Measurements from ENCODE around the gene ZMIZ1. TPM values are rescaled to one million over a fixed set of nuclear protein-coding genes. Genes with fewer than 3 reads are reported as not detected.

ZMIZ1 gene
- total and polyA plus RNA-seq, 4 donors: 18.3 to 80.2 (median 42.6) TPM

DNA sequence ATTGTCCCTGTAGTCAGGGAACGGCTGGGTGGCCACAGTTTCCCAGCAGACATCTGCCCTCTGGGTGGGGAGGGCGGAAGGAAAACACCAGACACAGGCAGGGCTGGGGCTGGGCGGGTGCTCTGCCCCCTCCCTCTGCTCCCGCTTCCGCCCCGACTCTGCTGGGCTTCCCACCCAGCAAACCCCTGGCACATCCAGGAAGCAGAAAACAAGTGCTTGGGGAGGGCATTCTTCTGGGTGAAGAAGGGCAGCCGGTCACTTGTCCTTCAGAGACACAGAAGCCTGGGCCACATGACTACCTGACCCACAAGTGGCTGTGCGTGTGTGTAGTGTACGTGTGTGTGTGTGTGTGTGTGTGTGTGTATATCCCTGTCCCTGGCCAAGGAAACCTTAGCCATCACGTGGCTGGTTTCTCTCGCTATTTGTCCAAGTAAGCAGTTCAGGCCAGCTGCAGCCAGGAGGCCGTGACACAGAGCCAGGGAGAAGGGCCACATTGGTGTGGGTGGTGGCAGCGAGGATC lies 77.9 kb downstream of the ZMIZ1 start:
- DNase-seq (peak in 2 of 3 donors; percentile 45 to 76), ATAC-seq (ENCODE audit: insufficient read depth, low FRiP score) (peak; percentile 13)
- peaks cover 29 to 69% (median 65%) of the 10 kb centered on the region in 5 donors for H3K4me1 ChIP-seq (ENCODE audit: control insufficient read depth in 5 of 5, insufficient read depth in 5 of 5, low read length in 5 of 5)
- no peak overlapping the region for H3K4me3 ChIP-seq
- peaks cover 0 to 7% (median 4%) of the 10 kb centered on the region in 4 donors for H3K36me3 ChIP-seq (ENCODE audit: control insufficient read depth in 4 of 4, insufficient read depth in 4 of 4, low read length in 4 of 4)
- TF ChIP-seq, protein P1, sequence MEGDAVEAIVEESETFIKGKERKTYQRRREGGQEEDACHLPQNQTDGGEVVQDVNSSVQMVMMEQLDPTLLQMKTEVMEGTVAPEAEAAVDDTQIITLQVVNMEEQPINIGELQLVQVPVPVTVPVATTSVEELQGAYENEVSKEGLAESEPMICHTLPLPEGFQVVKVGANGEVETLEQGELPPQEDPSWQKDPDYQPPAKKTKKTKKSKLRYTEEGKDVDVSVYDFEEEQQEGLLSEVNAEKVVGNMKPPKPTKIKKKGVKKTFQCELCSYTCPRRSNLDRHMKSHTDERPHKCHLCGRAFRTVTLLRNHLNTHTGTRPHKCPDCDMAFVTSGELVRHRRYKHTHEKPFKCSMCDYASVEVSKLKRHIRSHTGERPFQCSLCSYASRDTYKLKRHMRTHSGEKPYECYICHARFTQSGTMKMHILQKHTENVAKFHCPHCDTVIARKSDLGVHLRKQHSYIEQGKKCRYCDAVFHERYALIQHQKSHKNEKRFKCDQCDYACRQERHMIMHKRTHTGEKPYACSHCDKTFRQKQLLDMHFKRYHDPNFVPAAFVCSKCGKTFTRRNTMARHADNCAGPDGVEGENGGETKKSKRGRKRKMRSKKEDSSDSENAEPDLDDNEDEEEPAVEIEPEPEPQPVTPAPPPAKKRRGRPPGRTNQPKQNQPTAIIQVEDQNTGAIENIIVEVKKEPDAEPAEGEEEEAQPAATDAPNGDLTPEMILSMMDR (IDR thresholded peaks at IDR 0.05; ENCODE audit: control extremely low read depth, extremely low read depth): no peak
- H3K9me3 ChIP-seq (ENCODE audit: control insufficient read depth in 4 of 4, insufficient read depth in 3 of 4, low read length in 3 of 4): no peaks in the 10 kb centered on the region
- peak overlapping the region; percentile 90 to 95 for H3K27ac ChIP-seq (ENCODE audit: low read depth in 1 of 2, low read length in 1 of 2)
- H3K27me3 ChIP-seq (ENCODE audit: control insufficient read depth in 3 of 3, insufficient read depth in 3 of 3, low read length in 2 of 3): no peaks in the 10 kb centered on the region
- no peak overlapping the region for H3K9ac ChIP-seq (ENCODE audit: insufficient read depth in 1 of 2, low read length in 2 of 2)
- 11% methylated on average over 13 of the region's 13 CpGs for WGBS, 2 donors

- Histone ChIP-seq H3K9ac (ENCODE audit: insufficient read depth in 1 of 2, low read length in 2 of 2) (no peak overlapping the region), H3K27ac (ENCODE audit: low read depth in 1 of 2, low read length in 1 of 2) (peak overlapping the region; percentile 90 to 95), H3K36me3 (ENCODE audit: control insufficient read depth in 4 of 4, insufficient read depth in 4 of 4, low read length in 4 of 4) (peaks cover 0 to 7% (median 4%) of the 10 kb centered on the region in 4 donors), H3K4me1 (ENCODE audit: control insufficient read depth in 5 of 5, insufficient read depth in 5 of 5, low read length in 5 of 5) (peaks cover 27 to 68% (median 59%) of the 10 kb centered on the region in 5 donors), H3K4me3 (no peak overlapping the region), H3K27me3 (ENCODE audit: control insufficient read depth in 3 of 3, insufficient read depth in 3 of 3, low read length in 2 of 3) (no peaks in the 10 kb centered on the region), H3K9me3 (ENCODE audit: control insufficient read depth in 4 of 4, insufficient read depth in 3 of 4, low read length in 3 of 4) (no peaks in the 10 kb centered on the region)
- 84 to 90% methylated on average over 5 of the region's 5 CpGs for WGBS, 2 donors
- ATAC-seq (ENCODE audit: insufficient read depth, low FRiP score): no peak
- TF ChIP-seq, protein P1 (IDR thresholded peaks at IDR 0.05; ENCODE audit: control extremely low read depth, extremely low read depth): no peak
- no peak for DNase-seq
Observed at GRCh38 chr10:79147306-79147705, 78.5 kb downstream of the ZMIZ1 start.

- WGBS, 2 donors: 44 to 45% methylated on average over 7 of the region's 7 CpGs
- Histone ChIP-seq H3K27me3 (ENCODE audit: control insufficient read depth in 3 of 3, insufficient read depth in 3 of 3, low read length in 2 of 3) (no peaks in the 10 kb centered on the region), H3K36me3 (ENCODE audit: control insufficient read depth in 4 of 4, insufficient read depth in 4 of 4, low read length in 4 of 4) (peaks cover 0 to 6% (median 2%) of the 10 kb centered on the region in 4 donors), H3K27ac (ENCODE audit: low read depth in 1 of 2, low read length in 1 of 2) (peak overlapping the region; percentile 90 to 95), H3K4me3 (no peak overlapping the region), H3K9me3 (ENCODE audit: control insufficient read depth in 4 of 4, insufficient read depth in 3 of 4, low read length in 3 of 4) (no peaks in the 10 kb centered on the region), H3K4me1 (ENCODE audit: control insufficient read depth in 5 of 5, insufficient read depth in 5 of 5, low read length in 5 of 5) (peaks cover 27 to 69% (median 59%) of the 10 kb centered on the region in 5 donors), H3K9ac (ENCODE audit: insufficient read depth in 1 of 2, low read length in 2 of 2) (no peak overlapping the region)
- TF ChIP-seq, protein P1 (IDR thresholded peaks at IDR 0.05; ENCODE audit: control extremely low read depth, extremely low read depth): no peak
- DNase-seq: no peak
- ATAC-seq (ENCODE audit: insufficient read depth, low FRiP score): no peak
Observed at GRCh38 chr10:79147796-79148451, 79.2 kb downstream of the ZMIZ1 start.

Measured in lung (tissue), 12 donors.